ENCODE results near the gene ELL3. TPM values are rescaled to one million over a fixed set of nuclear protein-coding genes. Genes with fewer than 3 reads are reported as not detected.
"Not testable (repeated sequence)": the region's sequence is repeated elsewhere in the genome, so short reads cannot be mapped to it uniquely, and the experiment has no call there.

ELL3 gene
- total and polyA plus RNA-seq, 2 of the 8 experiments (the other 6 are each of a cell fraction or from before 2014, with no cell fraction given), result 9.2 to 13.7 TPM

DNA sequence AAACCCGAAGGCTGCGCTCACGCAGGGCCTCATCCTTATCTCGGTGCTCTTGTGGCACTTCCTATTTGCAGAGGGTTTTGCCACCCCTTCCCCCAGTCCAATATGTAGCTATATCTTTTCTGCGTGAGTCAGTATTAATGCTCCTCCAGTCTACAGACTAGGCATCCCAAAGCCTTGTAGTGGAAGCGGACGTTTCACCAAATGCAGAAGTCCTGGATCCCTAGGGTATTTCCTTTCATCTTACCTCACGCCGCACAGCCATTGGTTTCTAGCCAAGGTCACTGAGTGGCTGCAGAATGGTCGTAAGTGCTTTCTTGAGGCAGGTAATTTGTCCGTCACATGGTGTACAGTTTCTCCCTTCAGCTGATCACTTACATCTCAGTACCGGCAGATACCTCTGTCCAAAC, 29.9 kb downstream of the ELL3 start:
- H3K36me3 ChIP-seq (ENCODE audit: control insufficient read depth in 2 of 4, insufficient read depth in 4 of 4, low read length in 3 of 4); H4K91ac ChIP-seq (replicated peaks; ENCODE audit: insufficient read length, low read length); H3K4ac ChIP-seq (replicated peaks; ENCODE audit: insufficient read length, low read depth, low read length); H3K23me2 ChIP-seq (ENCODE audit: low read depth, low read length); H2BK15ac ChIP-seq (ENCODE audit: low read length); H3K4me1 ChIP-seq (replicated peaks in 1 of 4; ENCODE audit: control insufficient read depth in 3 of 4, insufficient read depth in 4 of 4, low read length in 3 of 4); H3K79me1 ChIP-seq (ENCODE audit: low read depth, low read length); H2BK20ac ChIP-seq (ENCODE audit: low read length); H3K27me3 ChIP-seq (replicated peaks in 1 of 4; ENCODE audit: control insufficient read depth in 3 of 4, extremely low read depth in 1 of 4, insufficient read depth in 3 of 4, low read length in 3 of 4); CTCF ChIA-PET (ENCODE audit: partially characterized antibody); H2AFZ ChIP-seq (ENCODE audit: low read length); H2AK5ac ChIP-seq (ENCODE audit: low read depth, low read length); H2BK12ac ChIP-seq (ENCODE audit: low read depth, low read length); H3K9me3 ChIP-seq (ENCODE audit: insufficient read depth in 2 of 2, low read depth in 1 of 2, low read length in 1 of 2); H4K8ac ChIP-seq (ENCODE audit: extremely low read depth, insufficient read depth, low read length); H3K18ac ChIP-seq (ENCODE audit: extremely low read depth, low read length); H2BK120ac ChIP-seq (replicated peaks; ENCODE audit: low read depth, low read length); H3K23ac ChIP-seq (ENCODE audit: insufficient read length); H3K14ac ChIP-seq (ENCODE audit: insufficient read length); DNase-seq (ENCODE audit: low read depth in 1 of 2, low spot score in 2 of 2): not testable (repeated sequence)
- Histone ChIP-seq H4K5ac (ENCODE audit: insufficient read length, low read depth, low read length) (peak overlapping the region; percentile 90), H3K56ac (replicated peaks; ENCODE audit: insufficient read length, low read depth, low read length) (peak overlapping the region; percentile 77), H3K27ac (ENCODE audit: low read depth, low read length) (peak overlapping the region; percentile 94), H3K4me3 (ENCODE audit: extremely low read depth in 1 of 4, insufficient read depth in 2 of 4, low read depth in 3 of 4, low read length in 4 of 4) (peak overlapping the region; percentile 81 to 92 (median 88)), H4K20me1 (replicated peaks in 1 of 2; ENCODE audit: control insufficient read depth in 1 of 2, insufficient read depth in 2 of 2, low read length in 2 of 2) (peaks cover 7 to 13% of the 10 kb centered on the region in 2 experiments), H3K4me2 (ENCODE audit: insufficient read depth in 1 of 2, low read depth in 2 of 2, low read length in 2 of 2) (peak overlapping the region; percentile 61 to 73), H2BK5ac (ENCODE audit: low read depth, low read length) (peak overlapping the region; percentile 75), H3K79me2 (ENCODE audit: control insufficient read depth in 1 of 2, insufficient read depth in 2 of 2, low read length in 2 of 2) (peaks cover 7 to 53% of the 10 kb centered on the region in 2 experiments), H3K9ac (replicated peaks in 1 of 4; ENCODE audit: extremely low read depth in 1 of 4, low read depth in 3 of 4, low read length in 3 of 4) (peak overlapping the region; percentile 83 to 95 (median 90))
- WGBS, 2 experiments (ENCODE audit: extremely low coverage in 1 of 2, insufficient coverage in 1 of 2, insufficient read length in 1 of 2, insufficient replicate concordance in 2 of 2, low coverage in 1 of 2, low lambda C conversion rate in 2 of 2, missing lambda C conversion rate in 1 of 2), result 4% methylated on average over 12 of the region's 12 CpGs; no CpG with 5 or more reads in 1 of the 2 experiments
- peak; percentile 32 for FAIRE-seq
- POLR2A ChIA-PET (ENCODE audit: partially characterized antibody), result interaction anchor here (1.0 to 2.1 kb wide), 6 partner anchors 9 to 254 kb away, joined by 3 to 8 read pairs (median 5); partner anchors contain the start of genes HYPK, SERINC4 and TP53BP1
